RWPE2 (cell line): Measurements from ENCODE around the gene RFTN1.

Experiments used
- ATAC-seq: fragments of 200-7000 bp; cut with Tn5 transposase; 3 replicates; pipeline ENCODE4 v1.9.1; 2021; ENCODE audit warnings: low read depth
- DNase-seq: peaks from one replicate; pipeline ENCODE4 v3.0.0-alpha.2; 2020; ENCODE audit warnings: low spot score
- H3K27ac ChIP-seq: fragments of 450-650 bp; 2 replicates; pipeline ENCODE4 v1.5.1; 2017; ENCODE audit warnings: mild to moderate bottlenecking; ENCODE audit not compliant: poor library complexity, severe bottlenecking
- H3K27me3 ChIP-seq: fragments of 250-450 bp; sonication (Bioruptor Pico); 2 replicates; pipeline ENCODE4 v1.5.1; 2021; ENCODE audit warnings: mild to moderate bottlenecking, moderate library complexity; ENCODE audit not compliant: insufficient read depth, poor library complexity, severe bottlenecking
- H3K36me3 ChIP-seq: fragments of 250-450 bp; sonication (Bioruptor Pico); 2 replicates; pipeline ENCODE4 v1.5.1; 2020; ENCODE audit warnings: low read depth, mild to moderate bottlenecking, moderate library complexity
- H3K4me1 ChIP-seq: fragments of 250-450 bp; sonication (Bioruptor Pico); 2 replicates; pipeline ENCODE4 v1.5.1; 2021; ENCODE audit warnings: mild to moderate bottlenecking, moderate library complexity; ENCODE audit not compliant: insufficient read depth, poor library complexity, severe bottlenecking
- H3K4me3 ChIP-seq: fragments of 250-450 bp; sonication (Bioruptor Pico); 2 replicates; pipeline ENCODE4 v1.5.1; 2021; ENCODE audit warnings: mild to moderate bottlenecking, moderate library complexity; ENCODE audit not compliant: severe bottlenecking
- H3K9me3 ChIP-seq: fragments of 250-450 bp; sonication (Bioruptor Pico); 2 replicates; pipeline ENCODE4 v1.5.1; 2021; ENCODE audit warnings: mild to moderate bottlenecking, moderate library complexity; ENCODE audit not compliant: severe bottlenecking
- TF ChIP-seq, protein P1 (sequence below): fragments of 450-650 bp; IDR thresholded peaks from one replicate; pipeline ENCODE4 v1.5.1; 2017; ENCODE audit warnings: mild to moderate bottlenecking, moderate library complexity; ENCODE audit not compliant: poor library complexity, severe bottlenecking

The RFTN1 gene

DNA sequence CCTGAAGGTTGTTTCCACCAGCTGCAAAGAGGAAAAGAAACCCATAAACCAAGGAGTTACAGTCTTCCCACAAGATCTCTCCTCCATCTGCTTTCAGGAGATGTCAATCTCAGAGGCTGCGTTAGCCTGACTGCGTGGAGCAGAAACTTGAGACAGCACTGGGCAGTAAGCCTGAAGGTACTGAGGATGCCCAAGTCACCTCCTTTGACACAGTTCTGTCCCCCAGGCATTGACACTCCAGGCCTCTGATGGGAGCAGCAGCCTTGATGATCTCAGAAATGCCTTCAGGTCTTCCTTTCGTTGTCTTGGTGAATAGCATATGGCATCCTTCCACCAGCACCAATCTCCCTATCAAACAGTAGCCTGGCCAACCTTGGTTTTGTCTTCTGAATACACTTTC is 159.2 kb downstream of the RFTN1 start:
- Histone ChIP-seq H3K4me1 (no peaks in the 10 kb centered on the region), H3K27ac (no peak overlapping the region), H3K27me3 (no peaks in the 10 kb centered on the region), H3K9me3 (no peaks in the 10 kb centered on the region), H3K36me3 (no peaks in the 10 kb centered on the region), H3K4me3 (no peak overlapping the region)
- TF ChIP-seq, protein P1, sequence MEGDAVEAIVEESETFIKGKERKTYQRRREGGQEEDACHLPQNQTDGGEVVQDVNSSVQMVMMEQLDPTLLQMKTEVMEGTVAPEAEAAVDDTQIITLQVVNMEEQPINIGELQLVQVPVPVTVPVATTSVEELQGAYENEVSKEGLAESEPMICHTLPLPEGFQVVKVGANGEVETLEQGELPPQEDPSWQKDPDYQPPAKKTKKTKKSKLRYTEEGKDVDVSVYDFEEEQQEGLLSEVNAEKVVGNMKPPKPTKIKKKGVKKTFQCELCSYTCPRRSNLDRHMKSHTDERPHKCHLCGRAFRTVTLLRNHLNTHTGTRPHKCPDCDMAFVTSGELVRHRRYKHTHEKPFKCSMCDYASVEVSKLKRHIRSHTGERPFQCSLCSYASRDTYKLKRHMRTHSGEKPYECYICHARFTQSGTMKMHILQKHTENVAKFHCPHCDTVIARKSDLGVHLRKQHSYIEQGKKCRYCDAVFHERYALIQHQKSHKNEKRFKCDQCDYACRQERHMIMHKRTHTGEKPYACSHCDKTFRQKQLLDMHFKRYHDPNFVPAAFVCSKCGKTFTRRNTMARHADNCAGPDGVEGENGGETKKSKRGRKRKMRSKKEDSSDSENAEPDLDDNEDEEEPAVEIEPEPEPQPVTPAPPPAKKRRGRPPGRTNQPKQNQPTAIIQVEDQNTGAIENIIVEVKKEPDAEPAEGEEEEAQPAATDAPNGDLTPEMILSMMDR, result no peak
- no peak for DNase-seq
- no peak for ATAC-seq

DNA sequence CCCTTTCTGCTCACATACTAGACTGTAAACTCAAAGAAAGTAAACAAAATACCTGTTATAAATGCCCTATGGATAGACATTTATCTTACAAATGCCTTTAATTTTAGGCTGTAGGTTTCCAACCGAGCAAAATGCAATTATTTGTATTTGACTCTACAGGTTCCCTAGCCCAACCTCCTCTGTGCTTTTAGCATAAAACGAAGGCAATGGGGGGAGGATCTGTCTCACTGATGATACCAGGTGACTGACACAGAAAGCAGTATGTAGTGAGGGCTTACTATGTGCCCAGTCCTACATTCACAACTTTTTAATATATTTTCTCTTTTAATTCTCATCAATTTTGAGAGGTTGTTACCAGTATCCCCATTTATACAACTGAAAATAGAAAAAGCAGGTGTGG is 161.1 kb downstream of the RFTN1 start:
- no peaks in the 10 kb centered on the region for H3K27me3 ChIP-seq
- no peaks in the 10 kb centered on the region for H3K4me1 ChIP-seq
- no peak overlapping the region for H3K27ac ChIP-seq
- no peaks in the 10 kb centered on the region for H3K9me3 ChIP-seq
- H3K36me3 ChIP-seq, result no peaks in the 10 kb centered on the region
- DNase-seq (no peak), ATAC-seq (no peak)
- TF ChIP-seq, protein P1, result no peak
- no peak overlapping the region for H3K4me3 ChIP-seq

DNA sequence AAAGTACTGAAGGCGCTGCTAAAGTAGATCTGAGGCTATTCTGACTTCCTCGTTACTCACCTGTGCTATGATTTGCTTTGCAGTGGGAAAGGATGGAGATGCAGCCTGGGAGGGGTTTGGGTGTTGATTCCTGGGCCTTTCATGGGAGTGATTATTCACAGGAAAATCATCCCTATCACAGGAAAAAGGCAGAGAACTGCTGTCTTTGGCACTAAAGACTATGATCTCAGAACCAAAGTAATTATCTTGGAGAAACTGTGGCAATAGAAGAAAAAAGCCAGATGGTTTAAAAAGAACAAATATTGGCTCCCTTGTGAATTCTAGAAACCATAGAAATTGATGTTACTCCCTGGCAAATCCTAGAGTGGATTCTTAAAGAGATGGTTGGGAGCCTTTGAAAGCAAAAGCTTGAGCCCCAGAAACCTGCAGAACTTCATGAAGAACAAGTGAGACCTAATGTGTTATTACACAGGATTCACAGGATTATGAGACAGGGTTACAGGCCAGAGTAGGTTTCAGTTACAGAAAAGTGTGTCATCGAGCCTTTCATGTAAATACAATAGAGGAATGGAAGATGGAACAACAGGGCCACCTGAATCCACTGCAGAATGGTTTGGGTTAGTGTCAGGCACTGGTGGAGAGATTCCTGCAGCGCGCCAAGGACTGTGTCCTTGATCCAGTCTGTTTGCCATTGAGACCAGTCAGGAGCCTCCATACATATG is 162.7 kb downstream of the RFTN1 start:
- Histone ChIP-seq H3K4me3 (no peak overlapping the region), H3K4me1 (no peaks in the 10 kb centered on the region), H3K9me3 (no peaks in the 10 kb centered on the region), H3K27ac (no peak overlapping the region), H3K36me3 (no peaks in the 10 kb centered on the region), H3K27me3 (no peaks in the 10 kb centered on the region)
- no peak for ATAC-seq
- no peak for DNase-seq
- TF ChIP-seq, protein P1, result no peak

DNA sequence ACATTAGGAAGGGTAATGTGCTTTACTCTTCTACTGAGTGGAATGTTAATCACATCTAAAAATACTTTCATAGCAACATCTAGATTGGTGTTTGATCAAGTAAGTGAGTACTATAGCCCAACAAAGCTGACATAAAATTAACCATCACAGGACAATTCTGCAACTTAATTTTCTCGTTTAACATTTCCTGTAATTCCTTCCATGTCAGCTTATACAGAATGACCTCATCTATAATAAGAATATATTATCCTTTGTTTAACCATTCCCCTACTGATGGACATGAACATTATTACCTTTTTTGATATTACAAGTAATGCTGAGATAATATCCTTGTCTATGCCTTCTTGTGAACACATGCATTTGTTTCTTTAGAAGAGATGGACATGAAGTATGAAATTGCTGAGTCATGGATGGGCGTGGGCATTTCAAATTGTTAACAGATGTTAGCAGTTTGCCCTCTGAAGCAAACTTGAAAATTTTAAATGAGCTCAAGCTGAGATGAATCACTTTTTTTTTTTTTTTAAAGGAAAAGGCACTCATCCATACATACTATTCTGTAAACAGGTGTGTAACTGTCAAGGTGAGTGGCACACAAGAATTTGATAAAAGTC is 163.4 kb downstream of the RFTN1 start:
- DNase-seq, result no peak
- H3K27ac ChIP-seq, result no peak overlapping the region
- ATAC-seq, result peak; percentile 42; the same call in 1 of the 3 replicates
- H3K9me3 ChIP-seq, result no peaks in the 10 kb centered on the region
- no peaks in the 10 kb centered on the region for H3K4me1 ChIP-seq
- TF ChIP-seq, protein P1, result no peak
- no peaks in the 10 kb centered on the region for H3K27me3 ChIP-seq
- no peak overlapping the region for H3K4me3 ChIP-seq
- no peaks in the 10 kb centered on the region for H3K36me3 ChIP-seq

DNA sequence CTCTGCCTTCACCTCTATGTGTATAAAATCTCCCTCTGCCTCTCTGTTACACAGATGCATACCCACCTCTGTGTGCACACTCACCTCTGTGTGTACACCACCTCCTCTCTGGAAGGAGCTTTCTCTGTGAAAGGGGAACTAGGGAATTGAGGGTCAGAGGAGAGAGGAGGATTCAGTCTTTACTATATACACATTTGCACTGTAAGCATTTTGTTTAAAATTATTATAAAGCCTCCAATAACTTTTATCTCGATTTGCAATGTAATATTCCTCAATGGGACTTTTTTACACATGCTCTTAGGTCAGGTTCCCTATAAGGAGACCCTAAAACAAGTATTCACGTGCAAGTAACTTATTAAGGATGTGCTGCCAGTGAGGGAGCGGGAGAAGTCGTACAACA is 166.0 kb downstream of the RFTN1 start:
- H3K4me1 ChIP-seq, result no peaks in the 10 kb centered on the region
- no peak overlapping the region for H3K27ac ChIP-seq
- H3K27me3 ChIP-seq, result no peaks in the 10 kb centered on the region
- H3K9me3 ChIP-seq, result no peaks in the 10 kb centered on the region
- no peak for ATAC-seq
- H3K4me3 ChIP-seq, result no peak overlapping the region
- TF ChIP-seq, protein P1, result no peak
- no peaks in the 10 kb centered on the region for H3K36me3 ChIP-seq
- DNase-seq, result no peak
